ENCODE data around the gene TSR3.

TSR3 gene

GRCh38 chr16:1336619-1337018, 15.1 kb downstream of the TSR3 start:
- ATAC-seq, result no peak
- no peak for TF ChIP-seq TSHZ2 (CRISPR knock-in tag; IDR thresholded peaks at IDR 0.05)
- no peak for TF ChIP-seq TOX (CRISPR knock-in tag; IDR thresholded peaks at IDR 0.05; ENCODE audit: borderline replicate concordance)

GRCh38 chr16:1335996-1336395, 15.7 kb downstream of the TSR3 start:
- TF ChIP-seq TOX (CRISPR knock-in tag; IDR thresholded peaks at IDR 0.05; ENCODE audit: borderline replicate concordance) (no peak), POU6F1 (CRISPR knock-in tag; IDR thresholded peaks at IDR 0.05; ENCODE audit: borderline replicate concordance, low read depth) (no peak)
- no peak for ATAC-seq

GRCh38 chr16:1335211-1335971, 16.3 kb downstream of the TSR3 start:
- ATAC-seq, result peak; percentile 4; the same call in 1 of the 3 replicates
- TF ChIP-seq SNAI2 (CRISPR knock-in tag; IDR thresholded peaks at IDR 0.05), result no peak
- no peak for TF ChIP-seq PATZ1 (CRISPR knock-in tag; IDR thresholded peaks at IDR 0.05; ENCODE audit: borderline replicate concordance)
- no peak for TF ChIP-seq BACH2 (CRISPR knock-in tag; IDR thresholded peaks at IDR 0.05; ENCODE audit: borderline replicate concordance)
- no peak for TF ChIP-seq ZNF8 (CRISPR knock-in tag; IDR thresholded peaks at IDR 0.05)
- TF ChIP-seq CSDC2 (CRISPR knock-in tag; IDR thresholded peaks at IDR 0.05), result no peak
- no peak for TF ChIP-seq ZC3H10 (CRISPR knock-in tag; IDR thresholded peaks at IDR 0.05)
- no peak for TF ChIP-seq TOX (CRISPR knock-in tag; IDR thresholded peaks at IDR 0.05; ENCODE audit: borderline replicate concordance)
- TF ChIP-seq ARNTL (CRISPR knock-in tag; IDR thresholded peaks at IDR 0.05; ENCODE audit: borderline replicate concordance, low read depth), result no peak
- no peak for TF ChIP-seq CREB5 (CRISPR knock-in tag; IDR thresholded peaks at IDR 0.05; ENCODE audit: low read depth)
- TF ChIP-seq ZNF565 (CRISPR knock-in tag; conservative IDR thresholded peaks at IDR 0.05; ENCODE audit: low read depth), result no peak
- TF ChIP-seq OSR1 (CRISPR knock-in tag; IDR thresholded peaks at IDR 0.05), result no peak
- TF ChIP-seq TSHZ2 (CRISPR knock-in tag; IDR thresholded peaks at IDR 0.05), result no peak
- no peak for TF ChIP-seq ZFP3 (CRISPR knock-in tag; IDR thresholded peaks at IDR 0.05)
- TF ChIP-seq CSRNP3 (CRISPR knock-in tag; IDR thresholded peaks at IDR 0.05), result no peak
- no peak for TF ChIP-seq PPARA (CRISPR knock-in tag; IDR thresholded peaks at IDR 0.05; ENCODE audit: borderline replicate concordance)
- TF ChIP-seq GLIS3 (CRISPR knock-in tag; IDR thresholded peaks at IDR 0.05), result no peak
